Pons (tissue), 1 donor: ENCODE data around the gene TPRA1.
A peak's percentile ranks its signal among the peaks of the same experiment; 100 is the strongest.

Source experiments
- DNase-seq: peaks from one replicate; pipeline ENCODE4 v3.0.0-alpha.2; 2016; ENCODE audit warnings: low spot score

TPRA1 gene

GRCh38 chr3:127560051-127560787 lies 30.3 kb downstream of the TPRA1 start:
- DNase-seq, result no peak

DNA sequence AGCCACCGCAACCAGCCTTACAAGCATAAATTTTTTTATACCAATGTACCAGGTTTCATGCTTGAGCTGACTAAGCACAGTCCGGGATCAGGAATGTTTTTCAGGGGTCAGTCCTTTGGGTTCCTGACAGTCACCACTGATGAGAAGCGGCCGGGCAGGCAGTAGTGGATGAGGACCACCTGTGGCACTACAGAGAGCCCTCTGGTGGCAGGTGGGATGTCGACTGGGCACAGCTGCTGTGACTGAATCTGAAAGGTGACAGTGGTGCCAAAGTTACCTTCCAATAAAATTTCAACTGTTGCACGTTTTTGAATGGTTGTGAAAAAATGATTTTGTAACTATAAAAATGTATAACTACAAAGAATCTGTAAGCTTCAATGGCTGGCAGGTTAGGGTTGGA lies 34.0 kb downstream of the TPRA1 start:
- DNase-seq, result no peak

- DNase-seq, result no peak
Observed at GRCh38 chr3:127555108-127555507, 35.4 kb downstream of the TPRA1 start.

DNA sequence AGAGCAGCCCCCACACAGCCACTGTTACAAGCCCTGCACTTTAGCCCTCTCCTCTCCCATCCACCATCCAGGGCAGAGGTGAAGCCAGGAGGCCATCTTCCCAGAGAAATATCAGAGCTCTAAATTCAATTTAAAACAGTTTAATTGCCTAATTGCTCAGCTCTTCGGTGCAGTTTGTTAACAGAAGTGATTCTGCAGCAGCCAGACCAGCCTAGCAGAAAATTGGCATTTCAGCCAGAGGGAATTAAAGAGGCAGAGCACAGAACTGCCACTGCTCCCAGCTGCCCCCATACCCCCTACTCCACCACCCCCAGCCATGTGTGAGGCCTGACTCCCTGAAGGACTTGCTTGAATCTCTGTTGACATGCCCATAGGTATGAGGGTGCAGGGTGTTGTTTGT lies 38.5 kb downstream of the TPRA1 start:
- no peak for DNase-seq

DNA sequence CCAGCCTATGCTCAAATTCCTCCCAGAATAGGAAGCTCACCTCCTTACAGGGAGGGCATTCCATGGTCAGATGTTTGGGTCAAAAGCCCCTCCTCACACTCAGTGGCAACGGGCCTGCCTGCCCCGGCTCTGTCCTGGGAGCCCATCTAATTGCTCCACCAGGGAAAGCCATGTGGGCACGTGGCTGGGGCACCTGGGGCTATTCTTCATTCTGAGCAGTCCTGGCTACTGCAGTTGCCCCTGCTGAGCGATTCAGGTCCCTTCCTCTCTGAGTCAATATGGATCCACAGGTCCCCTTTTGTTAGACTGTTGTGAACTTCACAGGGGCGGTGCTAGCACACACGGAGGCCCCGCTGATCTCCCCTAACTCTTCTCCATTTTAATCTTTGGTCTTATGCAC lies 39.4 kb downstream of the TPRA1 start:
- no peak for DNase-seq

DNA sequence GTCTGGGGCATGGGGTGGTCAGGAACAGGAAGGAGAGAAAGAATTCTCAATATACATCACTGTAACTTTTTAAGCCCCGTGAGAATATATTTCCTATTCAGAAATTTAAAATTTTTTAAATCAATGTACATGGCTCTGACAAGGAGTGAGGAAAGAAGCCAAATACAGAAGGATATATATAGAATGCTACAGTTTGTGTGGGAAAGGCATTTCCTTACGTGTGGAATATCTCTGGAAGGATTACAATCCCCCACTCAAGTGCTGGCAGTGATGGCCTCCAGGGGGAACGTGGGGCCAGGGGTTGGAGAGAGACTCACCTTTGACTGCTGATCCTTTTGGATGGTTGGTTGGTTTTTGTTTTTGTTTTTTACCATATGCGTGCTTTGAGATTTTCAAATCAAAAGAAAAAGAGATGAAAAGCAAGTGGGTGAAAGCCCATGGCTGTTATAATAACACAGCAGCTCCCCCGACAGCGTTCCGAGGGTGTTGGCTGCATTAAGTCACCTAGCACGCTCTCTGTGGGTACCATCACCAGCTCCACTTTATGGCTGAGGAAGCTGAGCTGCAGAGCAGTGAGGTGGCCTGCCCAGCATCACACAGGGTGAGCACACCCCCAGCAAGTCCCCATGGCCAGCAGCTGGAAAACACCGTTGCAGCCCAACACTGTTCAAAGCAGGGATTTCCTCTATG lies 39.9 kb downstream of the TPRA1 start:
- DNase-seq, result no peak

- no peak for DNase-seq
Observed at GRCh38 chr3:127549826-127550467, 40.6 kb downstream of the TPRA1 start.

- peak; percentile 60 for DNase-seq
Observed at GRCh38 chr3:127547761-127548605, 42.5 kb downstream of the TPRA1 start.

- no peak for DNase-seq
Observed at GRCh38 chr3:127546970-127547733, 43.4 kb downstream of the TPRA1 start.

DNA sequence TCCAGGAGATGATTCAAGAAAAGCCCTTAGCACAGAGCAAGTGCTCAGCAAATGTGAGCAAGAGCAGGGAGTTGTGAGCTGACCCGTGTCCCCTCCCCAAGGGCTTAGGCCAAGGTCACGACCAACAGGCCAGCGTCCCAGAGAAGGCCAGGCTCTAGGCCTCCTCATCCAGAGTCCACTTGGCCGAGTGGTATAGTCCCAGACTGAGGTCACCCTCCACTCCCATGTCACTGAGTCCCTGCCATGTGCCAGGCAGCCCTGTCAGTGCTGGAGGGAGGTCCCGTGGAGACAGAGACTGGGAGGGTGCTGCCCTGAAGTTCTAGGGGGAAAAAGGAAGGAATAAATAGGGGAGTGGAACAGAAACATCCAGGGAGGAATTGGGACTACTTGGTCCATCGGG lies 44.0 kb downstream of the TPRA1 start:
- DNase-seq, result no peak

DNA sequence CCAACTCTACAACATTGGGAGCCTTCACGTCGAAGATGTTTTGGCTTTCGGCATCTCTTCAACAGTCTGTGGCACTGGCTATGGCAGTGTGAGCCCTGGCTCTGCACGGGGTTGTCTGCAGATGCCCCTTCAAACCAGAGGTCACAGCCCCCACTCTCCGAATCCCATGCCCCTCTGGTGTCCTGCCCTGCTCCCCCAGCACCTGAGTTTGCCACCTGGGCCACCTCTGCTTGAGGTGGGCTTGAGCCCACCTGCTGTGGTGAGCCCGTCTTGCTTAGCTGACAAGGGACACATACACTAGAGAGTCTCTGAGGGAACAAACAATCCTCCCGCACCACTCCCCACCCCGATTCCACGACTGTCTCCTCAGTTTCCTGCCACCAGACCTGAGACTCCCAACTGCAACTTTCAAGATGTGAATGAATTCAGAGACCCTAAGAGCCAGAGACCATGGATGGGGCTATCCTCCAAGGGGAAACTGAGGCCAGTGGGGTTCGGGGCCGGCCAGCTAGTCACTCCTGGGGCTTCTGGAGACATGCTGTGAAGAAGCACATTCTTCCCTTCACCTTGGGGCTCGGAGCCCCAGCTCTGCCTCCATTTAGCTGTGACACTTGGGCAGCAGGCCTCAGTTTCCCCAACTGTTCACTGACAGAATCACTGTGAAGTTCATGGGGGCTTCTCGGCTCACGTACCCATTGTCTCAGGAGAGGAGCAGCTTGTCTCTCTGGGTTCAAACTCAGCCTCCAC lies 44.6 kb downstream of the TPRA1 start:
- no peak for DNase-seq

DNA sequence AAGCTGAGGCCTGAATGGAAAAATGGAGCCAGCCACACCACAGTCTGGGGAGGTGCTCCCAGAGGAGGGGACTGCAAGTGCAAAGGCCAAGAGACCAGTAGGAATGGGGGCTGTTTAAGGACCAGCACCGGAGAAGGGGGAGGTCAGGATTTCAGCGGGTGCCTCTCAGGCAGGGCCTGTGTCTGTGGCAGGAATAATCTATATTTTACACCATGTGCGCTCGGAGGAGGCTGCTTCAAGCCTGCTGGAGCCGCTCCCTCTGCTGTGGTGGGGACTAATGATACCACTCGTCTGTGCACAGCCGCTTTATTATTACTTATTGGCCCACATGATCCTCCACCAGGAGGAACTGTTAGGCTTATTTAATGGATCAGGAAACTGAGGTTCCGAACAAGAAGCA lies 45.3 kb downstream of the TPRA1 start:
- no peak for DNase-seq

GRCh38 chr3:127544803-127545201 lies 45.7 kb downstream of the TPRA1 start:
- no peak for DNase-seq

- DNase-seq, result peak; percentile 68
Observed at GRCh38 chr3:127544192-127544802, 46.2 kb downstream of the TPRA1 start.

DNA sequence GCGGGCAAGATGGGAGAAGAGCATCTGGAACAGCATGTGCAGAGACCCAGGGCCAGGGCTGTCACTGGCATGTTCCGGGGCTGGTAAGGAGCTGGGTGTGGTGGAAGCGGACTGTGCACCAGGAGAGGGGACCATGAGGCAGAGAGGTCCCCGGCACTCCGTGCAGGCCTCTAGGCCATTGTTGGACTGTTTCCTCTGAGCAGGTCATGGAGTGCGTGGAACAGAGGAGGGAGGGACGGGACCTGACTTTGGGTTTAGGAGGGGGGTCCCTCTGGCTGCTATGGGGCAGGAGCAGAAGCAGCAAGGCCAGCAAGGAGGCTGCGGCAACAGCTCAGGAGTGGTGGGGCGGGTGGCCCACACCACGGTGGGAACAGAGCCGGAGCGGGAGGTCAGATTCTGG lies 47.1 kb downstream of the TPRA1 start:
- DNase-seq, result no peak

- DNase-seq, result no peak
Observed at GRCh38 chr3:127542441-127542952, 48.0 kb downstream of the TPRA1 start.

- DNase-seq, result no peak
Observed at GRCh38 chr3:127541320-127541719, 49.2 kb downstream of the TPRA1 start.

GRCh38 chr3:127539366-127540060 lies 51.0 kb downstream of the TPRA1 start:
- no peak for DNase-seq

GRCh38 chr3:127538569-127538968 lies 52.0 kb downstream of the TPRA1 start:
- no peak for DNase-seq
